Measurements from ENCODE around the gene CNP. TPM values are rescaled to one million over a fixed set of nuclear protein-coding genes. Genes with fewer than 3 reads are reported as not detected.

CNP gene
- total RNA-seq, 2 donors from 2014 or later = 64.3 to 79.6 TPM

- Histone ChIP-seq H3K4me3 (ENCODE audit: low read length) (no peak overlapping the region), H3K9ac (ENCODE audit: extremely low read depth, low read length, poor library complexity, severe bottlenecking) (no peak overlapping the region), H3K36me3 (ENCODE audit: control insufficient read depth, insufficient read depth, low read length) (no peaks in the 10 kb centered on the region), H3K27me3 (ENCODE audit: control insufficient read depth, insufficient read depth, low read length, poor library complexity, severe bottlenecking) (no peaks in the 10 kb centered on the region), H3K4me1 (ENCODE audit: control insufficient read depth, insufficient read depth, low read length) (no peaks in the 10 kb centered on the region), H3K27ac (ENCODE audit: low read depth, low read length) (no peak overlapping the region), H3K9me3 (ENCODE audit: control insufficient read depth, low read length) (no peaks in the 10 kb centered on the region)
- DNase-seq = no peak
- 94 to 95% methylated on average over 3 of the region's 3 CpGs for WGBS, 2 experiments (ENCODE audit: insufficient coverage in 1 of 2, insufficient read length in 1 of 2)
- Mint-ChIP-seq H3K36me3 (ENCODE audit: low read depth) (peaks cover 5% of the 10 kb centered on the region), H3K4me1 (no peaks in the 10 kb centered on the region), H3K27ac (no peak overlapping the region), H3K27me3 (ENCODE audit: insufficient read depth) (no peaks in the 10 kb centered on the region), H3K9me3 (no peaks in the 10 kb centered on the region), H3K4me3 (no peak overlapping the region)
- no peak for TF ChIP-seq CTCF (conservative IDR thresholded peaks at IDR 0.05)
Observed at GRCh38 chr17:41943492-41943891, 23.1 kb upstream of the CNP start.

DNA sequence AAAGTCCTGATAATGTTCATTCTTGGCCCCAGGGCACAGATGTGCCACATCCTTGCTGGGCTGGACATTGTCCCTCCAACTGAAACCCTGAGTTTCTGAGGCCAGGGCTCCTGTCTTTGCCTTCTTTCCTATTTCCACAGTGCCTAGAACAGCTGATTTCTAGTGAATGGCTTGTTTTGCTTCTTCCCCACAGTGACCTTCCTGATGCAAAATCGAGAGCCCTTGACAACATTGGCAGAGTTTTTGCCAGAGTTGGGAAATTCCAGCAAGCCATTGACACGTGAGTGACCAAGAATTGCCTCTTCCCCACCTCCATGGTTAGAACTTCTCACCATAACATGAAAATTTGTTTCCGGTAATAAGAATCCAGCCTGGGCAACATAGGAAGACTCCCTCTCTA is 21.7 kb upstream of the CNP start:
- no peak for TF ChIP-seq CTCF (conservative IDR thresholded peaks at IDR 0.05)
- Histone ChIP-seq H3K9me3 (ENCODE audit: control insufficient read depth, low read length) (no peaks in the 10 kb centered on the region), H3K27ac (ENCODE audit: low read depth, low read length) (no peak overlapping the region), H3K27me3 (ENCODE audit: control insufficient read depth, insufficient read depth, low read length, poor library complexity, severe bottlenecking) (no peaks in the 10 kb centered on the region), H3K36me3 (ENCODE audit: control insufficient read depth, insufficient read depth, low read length) (peaks cover 7% of the 10 kb centered on the region), H3K9ac (ENCODE audit: extremely low read depth, low read length, poor library complexity, severe bottlenecking) (no peak overlapping the region), H3K4me1 (ENCODE audit: control insufficient read depth, insufficient read depth, low read length) (no peaks in the 10 kb centered on the region), H3K4me3 (ENCODE audit: low read length) (no peak overlapping the region)
- Mint-ChIP-seq H3K27me3 (ENCODE audit: insufficient read depth) (no peaks in the 10 kb centered on the region), H3K4me3 (no peak overlapping the region), H3K27ac (no peak overlapping the region), H3K9me3 (no peaks in the 10 kb centered on the region), H3K4me1 (no peaks in the 10 kb centered on the region), H3K36me3 (ENCODE audit: low read depth) (peaks cover 11% of the 10 kb centered on the region)
- DNase-seq = no peak
- WGBS, 2 experiments (ENCODE audit: insufficient coverage in 1 of 2, insufficient read length in 1 of 2) = 88 to 90% methylated on average over 2 to 3 of the region's 3 CpGs

- Mint-ChIP-seq H3K36me3 (ENCODE audit: low read depth) (peaks cover 15% of the 10 kb centered on the region), H3K9me3 (no peaks in the 10 kb centered on the region), H3K4me1 (no peaks in the 10 kb centered on the region), H3K4me3 (no peak overlapping the region), H3K27ac (no peak overlapping the region), H3K27me3 (ENCODE audit: insufficient read depth) (no peaks in the 10 kb centered on the region)
- no peaks in the 10 kb centered on the region for H3K27me3 ChIP-seq (ENCODE audit: control insufficient read depth, insufficient read depth, low read length, poor library complexity, severe bottlenecking)
- no peaks in the 10 kb centered on the region for H3K4me1 ChIP-seq (ENCODE audit: control insufficient read depth, insufficient read depth, low read length)
- DNase-seq = no peak
- no peak overlapping the region for H3K27ac ChIP-seq (ENCODE audit: low read depth, low read length)
- H3K36me3 ChIP-seq (ENCODE audit: control insufficient read depth, insufficient read depth, low read length) = peaks cover 7% of the 10 kb centered on the region
- 86 to 89% methylated on average over 11 of the region's 11 CpGs for WGBS, 2 experiments (ENCODE audit: insufficient coverage in 1 of 2, insufficient read length in 1 of 2)
- no peak overlapping the region for H3K4me3 ChIP-seq (ENCODE audit: low read length)
- no peak overlapping the region for H3K9ac ChIP-seq (ENCODE audit: extremely low read depth, low read length, poor library complexity, severe bottlenecking)
- no peak for TF ChIP-seq CTCF (conservative IDR thresholded peaks at IDR 0.05)
- no peaks in the 10 kb centered on the region for H3K9me3 ChIP-seq (ENCODE audit: control insufficient read depth, low read length)
Observed at GRCh38 chr17:41948762-41949460, 17.7 kb upstream of the CNP start.

Data from endodermal cell (in vitro differentiated cells).